Stimulated activated CD8-positive, alpha-beta memory T cell treated with anti-CD3 and anti-CD28 coated beads, Interleukin-4, amount 100 ng/mL, for 1 hour (primary cell): ENCODE results near the gene IPO13.
A peak's percentile ranks its signal among the peaks of the same experiment; 100 is the strongest.

Experiments
- DNase-seq, 2 donors: peaks; one replicate each; pipeline ENCODE4 v3.0.0-alpha.2; 2020; ENCODE audit warnings: low read depth in 2 of 2, low spot score in 1 of 2

IPO13 gene

GRCh38 chr1:43971336-43971980, 24.7 kb downstream of the IPO13 start:
- DNase-seq = no peak

GRCh38 chr1:43973981-43974442, 27.3 kb downstream of the IPO13 start:
- no peak for DNase-seq

GRCh38 chr1:43974443-43975248, 27.9 kb downstream of the IPO13 start, which contains the start of gene ATP6V0B:
Gene ATP6V0B, plus strand, starts transcription at chr1:43974960. Its CDS starts 81 bp downstream, at chr1:43975041.
- DNase-seq = peak; percentile 83 to 89

- DNase-seq = no peak
Measured at GRCh38 chr1:43975249-43975961, 28.7 kb downstream of the IPO13 start.

GRCh38 chr1:43976045-43976444, 29.3 kb downstream of the IPO13 start:
- DNase-seq = no peak

GRCh38 chr1:43976890-43977289, 30.1 kb downstream of the IPO13 start:
- DNase-seq = no peak

- DNase-seq = no peak
Measured at GRCh38 chr1:43977376-43978263, 30.9 kb downstream of the IPO13 start.

- DNase-seq = no peak
Measured at GRCh38 chr1:43978264-43978550, 31.5 kb downstream of the IPO13 start.

- no peak for DNase-seq
Measured at GRCh38 chr1:43978551-43979260, 32.0 kb downstream of the IPO13 start, which contains the start of gene B4GALT2. Gene B4GALT2, plus strand, starts transcription at chr1:43979210. Its CDS starts 1,951 bp downstream, at chr1:43981161.

GRCh38 chr1:43979261-43979527, 32.4 kb downstream of the IPO13 start:
- no peak for DNase-seq

GRCh38 chr1:43979528-43980254, 32.9 kb downstream of the IPO13 start:
- no peak for DNase-seq

GRCh38 chr1:43980255-43981134, 33.7 kb downstream of the IPO13 start:
- DNase-seq = no peak

GRCh38 chr1:43981135-43981491, 34.4 kb downstream of the IPO13 start:
- no peak for DNase-seq

GRCh38 chr1:43981636-43982035, 34.9 kb downstream of the IPO13 start:
- DNase-seq = no peak

- DNase-seq = no peak
Measured at GRCh38 chr1:43982241-43982640, 35.5 kb downstream of the IPO13 start.

- DNase-seq = no peak
Measured at GRCh38 chr1:43982808-43983207, 36.1 kb downstream of the IPO13 start.

- no peak for DNase-seq
Measured at GRCh38 chr1:43983253-43983899, 36.6 kb downstream of the IPO13 start.

- no peak for DNase-seq
Measured at GRCh38 chr1:43984855-43985254, 38.1 kb downstream of the IPO13 start.
